NCI-H146 treated with DMSO at 0.1 percent for 48 hours (cell line): ENCODE results near the gene FBXW7.
"Not testable (repeated sequence)": the region's sequence is repeated elsewhere in the genome, so short reads cannot be mapped to it uniquely, and the experiment has no call there.

Experiments used
- DNase-seq: peaks from one replicate; lab custom pipeline; 2025; ENCODE audit not compliant: unreplicated experiment; lab: John Stamatoyannopoulos, UW

Gene FBXW7

DNA sequence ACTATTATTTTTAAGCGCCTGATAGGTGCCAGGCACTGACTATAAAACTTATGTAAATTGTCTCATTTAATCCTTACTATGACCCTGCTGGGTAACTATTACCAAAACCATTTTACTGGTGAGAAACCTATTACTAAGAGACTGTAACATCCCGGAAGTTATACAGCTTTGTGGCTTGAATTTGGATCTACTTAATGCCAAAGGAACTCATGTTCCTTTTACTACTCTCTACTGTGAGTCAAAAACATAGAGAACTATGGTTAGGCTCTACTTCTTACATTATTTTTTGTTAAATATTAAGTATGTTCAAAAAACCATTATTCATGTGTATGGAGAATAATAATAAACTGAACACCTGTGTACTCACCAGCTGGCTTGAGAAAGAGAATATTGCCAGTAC is 14.8 kb upstream of the FBXW7 start:
- not testable (repeated sequence) for DNase-seq

DNA sequence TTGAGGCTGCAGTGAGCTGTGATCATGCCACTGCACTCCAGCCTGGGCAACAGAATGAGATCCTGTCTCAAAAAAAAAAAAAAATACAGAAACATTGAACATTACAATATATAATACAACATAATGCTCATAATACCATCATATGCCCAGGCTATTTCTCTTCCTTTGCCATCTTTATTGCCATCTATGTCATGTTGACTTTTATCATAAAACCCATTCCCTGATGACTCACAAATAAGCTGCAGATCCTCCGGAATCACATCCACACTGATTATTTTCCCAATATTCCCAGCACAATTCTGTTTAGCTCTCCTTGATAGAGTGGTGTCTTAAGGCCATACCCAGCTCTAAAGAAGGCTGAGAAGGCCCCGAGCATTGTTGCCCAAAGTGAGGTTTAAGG is 9.2 kb upstream of the FBXW7 start:
- no peak for DNase-seq

DNA sequence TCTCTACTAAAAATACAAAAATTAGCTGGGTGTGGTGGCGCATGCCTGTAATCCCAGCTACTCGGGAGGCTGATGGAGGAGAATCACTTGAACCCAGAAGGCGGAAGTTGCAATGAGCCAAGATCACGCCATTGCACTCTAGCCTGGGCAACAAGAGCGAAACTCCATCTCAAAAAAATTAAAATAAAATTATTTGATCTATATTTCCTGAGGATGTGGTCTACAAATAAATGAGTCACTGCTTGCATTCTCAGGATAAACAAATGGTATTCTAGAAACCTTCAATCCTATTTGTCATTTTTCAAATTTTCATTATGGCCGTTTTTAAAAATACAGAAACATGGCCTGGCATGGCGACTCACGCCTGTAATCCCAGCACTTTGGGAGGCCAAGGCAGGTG is 8.6 kb upstream of the FBXW7 start:
- not testable (repeated sequence) for DNase-seq

DNA sequence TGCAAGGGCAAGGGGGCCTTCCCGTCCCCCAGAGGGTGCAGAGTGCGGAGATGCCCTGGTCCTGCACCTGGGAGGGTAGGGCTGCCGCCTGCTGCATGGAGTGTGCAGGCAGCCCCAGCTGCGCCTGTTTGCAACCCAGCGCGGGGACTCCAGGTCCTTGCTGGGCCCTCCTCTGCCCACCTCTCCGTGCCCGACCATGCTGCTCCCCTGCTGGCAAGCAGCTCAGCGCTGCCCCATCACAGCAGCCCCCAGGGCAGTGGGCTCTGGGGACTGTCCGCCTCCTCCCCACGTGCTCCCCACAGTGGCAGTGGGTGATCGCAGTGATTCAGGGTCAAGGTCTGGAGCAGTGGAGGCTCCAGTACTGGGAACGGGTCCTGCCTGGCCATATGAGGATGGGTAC is 5.0 kb upstream of the FBXW7 start:
- no peak for DNase-seq

DNA sequence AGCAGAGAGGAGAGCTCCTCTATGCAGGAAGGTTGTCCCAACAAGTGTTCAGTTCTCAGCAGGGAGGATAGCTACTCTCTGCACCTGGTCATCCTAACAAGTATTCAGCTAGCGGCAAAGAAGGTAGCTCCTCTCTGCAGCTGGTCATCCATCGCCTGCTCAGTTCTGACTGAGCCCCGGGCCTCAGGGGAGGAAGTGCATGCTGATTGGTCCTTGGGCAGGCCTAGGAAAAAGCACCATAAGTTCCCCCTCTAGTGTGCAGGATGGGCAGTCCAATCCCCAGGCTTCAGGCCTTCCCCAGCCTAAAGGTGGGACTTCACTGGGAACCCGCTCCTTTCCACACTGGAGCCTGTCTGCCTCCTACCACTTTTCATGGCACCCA is 4.4 kb upstream of the FBXW7 start:
- DNase-seq = no peak

DNA sequence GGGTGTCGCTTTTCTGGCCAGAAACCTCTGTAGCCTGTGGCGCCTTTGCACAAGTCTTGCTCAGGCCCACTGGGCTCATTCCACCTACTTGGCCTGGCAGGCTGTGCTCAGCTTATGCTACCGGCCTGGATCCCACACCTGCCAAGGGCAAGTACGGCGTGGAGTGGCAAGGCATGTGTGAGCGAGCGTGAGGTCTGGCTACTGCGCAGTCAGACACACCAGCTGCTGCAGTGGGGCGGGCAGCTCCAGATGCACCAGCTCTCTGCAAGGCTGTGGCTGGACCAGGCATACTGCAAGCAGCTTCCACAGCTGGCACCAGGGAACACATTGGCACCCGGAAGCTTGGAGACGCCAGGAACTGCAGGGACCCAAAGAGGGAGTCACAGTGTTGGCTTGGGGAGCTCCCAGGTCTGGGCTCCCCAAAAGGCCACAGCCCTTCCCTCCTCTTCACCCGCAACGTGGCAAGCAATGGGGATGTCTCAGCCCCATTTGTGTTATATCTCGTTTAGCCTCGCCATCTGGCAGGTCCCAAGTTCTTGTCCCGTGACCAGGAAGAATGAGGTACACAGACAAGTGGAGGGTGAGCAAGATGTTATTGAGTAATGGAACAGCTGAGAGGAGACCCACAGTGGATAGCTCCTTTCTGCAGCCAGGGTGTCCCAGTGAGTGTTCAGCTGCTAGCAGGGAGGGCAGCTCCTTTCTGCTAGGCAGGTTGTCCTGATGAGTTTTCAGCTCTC is 3.8 kb upstream of the FBXW7 start:
- DNase-seq = no peak

DNA sequence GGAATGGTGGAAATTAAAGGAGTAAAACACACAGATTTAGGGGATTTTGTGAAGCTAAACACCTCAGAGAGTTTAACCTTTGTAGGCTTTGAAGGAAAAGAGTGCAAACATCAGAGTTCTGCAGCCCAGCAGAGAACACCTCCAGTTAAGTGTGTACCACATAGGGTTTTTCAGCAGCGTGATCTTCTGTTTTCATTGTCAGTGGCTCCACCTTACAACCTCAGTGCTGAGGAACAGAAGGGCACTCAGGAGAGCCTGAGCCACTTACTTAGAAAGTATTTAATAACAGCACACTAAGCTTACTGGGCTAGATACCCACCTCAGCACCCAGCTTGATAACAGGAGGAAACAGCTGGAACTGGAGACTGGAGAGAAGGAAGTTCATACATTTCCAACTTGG is 2.0 kb upstream of the FBXW7 start:
- no peak for DNase-seq

DNA sequence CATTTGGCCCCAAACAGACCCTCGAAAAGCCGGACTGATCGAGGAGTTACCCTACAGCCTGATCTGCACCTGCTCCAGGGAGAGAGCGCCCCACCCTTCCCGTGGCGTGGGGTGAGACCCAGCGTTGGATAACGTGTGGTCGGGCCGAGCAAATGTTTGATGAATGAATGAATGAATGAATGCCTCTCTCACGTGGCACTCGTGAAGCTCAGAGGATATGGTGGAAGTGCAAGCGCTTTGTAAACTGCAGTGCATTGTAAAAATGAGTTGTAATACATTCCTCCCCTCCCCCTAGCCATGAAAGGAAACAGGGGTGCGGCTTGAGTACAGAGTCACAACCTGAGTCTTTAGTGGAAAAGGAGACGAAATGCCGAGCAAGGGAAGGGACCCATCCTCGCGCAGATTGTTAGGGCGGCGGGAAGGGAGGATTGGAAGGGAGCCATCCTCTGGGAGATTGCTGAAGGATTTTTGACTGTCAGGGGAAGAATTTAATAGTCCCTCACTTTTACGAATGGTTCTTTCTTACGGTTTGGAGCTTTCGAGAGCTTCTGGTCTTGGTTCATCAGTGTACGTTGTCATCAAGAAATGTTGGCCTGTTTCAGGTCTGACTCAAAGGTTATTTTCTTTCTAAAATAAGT is 772 bp upstream of the FBXW7 start:
- DNase-seq = no peak

DNA sequence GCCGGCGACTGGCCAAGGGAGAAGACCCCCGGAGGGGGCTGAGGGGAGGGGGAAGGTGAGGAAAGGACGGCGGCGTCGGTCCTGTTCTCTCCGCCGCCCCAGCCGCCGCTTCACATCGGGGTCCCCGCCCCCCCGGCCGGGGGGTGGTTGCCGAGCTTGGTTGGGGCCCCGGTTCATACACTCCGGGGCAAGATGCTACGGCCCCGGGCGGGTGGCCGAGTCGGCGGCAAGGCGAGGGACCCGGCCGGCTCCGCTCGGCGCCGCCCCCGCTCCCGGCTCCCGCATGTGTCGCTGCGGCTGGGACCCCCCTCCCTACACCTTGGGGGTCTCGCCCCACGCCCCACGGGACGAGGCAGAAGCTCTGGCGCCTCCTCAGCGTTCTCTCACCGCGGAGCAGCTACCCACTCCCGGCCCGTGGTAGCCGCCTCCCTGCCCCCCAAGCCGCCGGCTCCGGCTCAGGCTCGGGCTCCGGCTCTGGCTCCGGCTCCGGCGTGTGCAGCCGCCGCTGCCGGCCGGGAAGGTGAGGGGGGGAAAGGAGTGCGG is 461 bp downstream of the FBXW7 start:
- DNase-seq = no peak

DNA sequence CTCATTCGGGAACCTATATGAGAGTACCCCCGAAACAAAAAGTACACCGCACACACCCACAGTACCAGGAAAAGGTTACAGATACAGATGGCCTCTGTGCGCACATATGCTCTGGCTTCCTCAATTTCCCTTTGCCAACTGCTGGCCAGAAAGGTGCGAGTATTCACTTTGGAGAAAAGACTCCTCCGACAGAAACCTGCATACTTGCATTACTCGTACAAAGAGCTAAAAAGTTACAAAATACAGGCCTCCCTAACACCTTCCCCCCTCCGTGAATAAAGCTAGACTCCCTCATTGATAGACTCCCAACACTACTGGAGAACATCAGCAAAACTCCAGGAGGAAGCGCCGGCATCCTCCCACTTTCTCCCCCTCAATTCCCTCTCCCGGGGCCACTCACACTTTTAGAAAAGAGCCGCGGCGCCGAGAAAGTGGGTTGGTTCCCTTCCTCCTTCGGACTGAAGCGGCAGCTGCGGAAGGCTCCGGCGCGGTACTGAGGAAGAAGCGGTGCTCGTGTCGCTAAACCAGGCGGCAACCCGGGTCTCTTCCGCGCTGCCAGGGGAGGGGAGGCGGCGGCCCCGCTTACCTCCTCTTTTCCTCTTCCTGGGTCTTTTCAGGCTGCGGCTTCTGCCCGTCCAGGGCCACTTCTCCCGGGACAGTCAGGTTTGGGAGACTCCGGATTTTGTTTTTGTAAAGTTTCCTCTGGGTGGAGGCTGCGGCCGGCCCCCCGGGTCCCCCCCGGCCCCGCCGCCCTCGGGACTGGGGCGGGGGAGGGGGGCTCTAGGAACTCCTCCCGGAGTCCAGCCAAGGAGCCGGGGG is 1.1 kb downstream of the FBXW7 start:
- DNase-seq = no peak

DNA sequence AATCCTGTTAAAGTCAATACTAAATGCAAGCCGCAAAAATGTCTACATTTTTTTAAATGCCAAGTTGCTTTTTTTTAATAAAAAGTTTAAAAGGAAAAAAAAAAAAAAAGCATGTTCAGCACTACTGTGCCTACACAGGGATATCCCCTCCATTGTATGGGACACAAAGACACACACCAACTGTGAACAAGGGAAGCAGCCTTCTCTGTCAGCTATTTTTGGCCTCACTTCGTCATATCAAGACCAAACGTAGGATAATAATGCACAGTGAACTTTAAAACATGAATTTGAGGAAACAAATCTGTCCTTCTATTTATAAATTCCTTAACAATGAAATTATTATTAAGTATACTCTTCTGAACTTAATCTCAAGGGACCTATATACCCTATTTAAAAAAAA is 4.4 kb downstream of the FBXW7 start:
- DNase-seq = no peak

DNA sequence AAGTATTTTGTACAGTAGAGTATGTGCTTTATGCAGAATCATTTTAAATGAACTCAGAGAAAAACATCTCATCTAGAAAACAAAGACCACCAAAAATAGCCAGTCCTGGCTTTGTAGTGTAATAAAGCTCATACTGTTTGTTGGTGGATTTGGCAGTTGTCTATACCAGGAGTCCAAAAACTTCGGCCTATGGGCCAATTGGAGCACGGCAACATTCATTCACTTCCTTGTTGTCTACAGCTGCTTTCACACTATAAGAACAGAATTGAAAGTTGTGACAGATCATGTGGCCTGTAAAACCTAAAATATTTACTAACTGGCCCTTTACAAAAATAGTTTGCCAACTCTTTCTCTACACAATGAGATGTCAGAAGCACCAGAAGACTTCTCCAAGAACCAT is 5.3 kb downstream of the FBXW7 start:
- no peak for DNase-seq

DNA sequence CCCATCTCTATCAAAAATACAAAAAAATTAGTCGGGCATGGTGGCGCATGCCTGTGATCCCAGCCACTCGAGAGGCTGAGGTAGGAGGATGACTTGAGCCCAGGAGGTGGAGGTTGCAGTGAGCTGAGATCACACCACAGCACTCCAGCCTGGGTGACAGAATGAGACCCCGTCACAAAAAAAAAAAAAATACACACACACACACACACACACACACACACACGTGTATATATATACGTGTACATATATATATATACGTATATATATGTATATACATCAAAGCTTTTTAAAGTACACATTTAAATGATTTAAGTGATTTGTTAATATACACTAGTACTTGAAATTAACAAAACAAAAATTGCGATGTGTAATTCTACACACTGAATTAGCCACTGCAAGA is 6.0 kb downstream of the FBXW7 start:
- no peak for DNase-seq

DNA sequence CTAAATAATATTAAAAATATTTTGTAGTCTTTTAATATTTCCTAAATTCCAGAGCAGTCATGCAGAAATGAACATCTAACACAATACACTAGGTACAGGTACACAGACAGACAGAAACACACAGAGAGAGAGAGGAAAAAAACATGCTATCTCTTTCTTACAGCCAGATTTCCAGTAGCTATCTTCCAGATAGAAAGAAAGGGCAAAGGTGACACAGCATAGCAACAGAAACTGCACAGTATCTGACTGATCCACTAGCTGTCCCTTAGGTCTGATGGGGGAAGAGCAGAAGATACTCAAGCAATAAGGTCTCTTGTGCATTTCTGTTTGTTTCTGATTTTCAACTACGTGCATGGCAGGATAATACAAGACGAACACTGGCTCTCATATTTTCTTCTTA is 7.8 kb downstream of the FBXW7 start:
- no peak for DNase-seq

DNA sequence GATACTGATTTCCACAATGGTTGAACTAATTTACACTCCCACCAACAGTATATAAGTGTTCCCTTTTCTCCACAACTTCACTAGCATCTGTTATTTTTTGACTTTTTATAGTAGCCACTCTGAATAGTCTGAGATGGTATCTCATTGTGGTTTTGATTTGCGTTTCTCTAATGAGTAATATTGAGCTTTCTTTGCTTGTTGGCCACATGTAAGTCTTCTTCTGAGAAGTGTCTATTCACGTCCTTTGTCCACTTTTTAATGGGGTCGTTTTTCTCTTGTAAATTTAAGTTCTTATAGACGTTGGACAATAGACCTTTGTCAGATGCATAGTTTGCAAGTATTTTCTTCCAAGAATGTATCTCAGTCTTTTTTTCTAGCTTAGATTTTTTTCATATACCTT is 10.0 kb downstream of the FBXW7 start:
- no peak for DNase-seq

DNA sequence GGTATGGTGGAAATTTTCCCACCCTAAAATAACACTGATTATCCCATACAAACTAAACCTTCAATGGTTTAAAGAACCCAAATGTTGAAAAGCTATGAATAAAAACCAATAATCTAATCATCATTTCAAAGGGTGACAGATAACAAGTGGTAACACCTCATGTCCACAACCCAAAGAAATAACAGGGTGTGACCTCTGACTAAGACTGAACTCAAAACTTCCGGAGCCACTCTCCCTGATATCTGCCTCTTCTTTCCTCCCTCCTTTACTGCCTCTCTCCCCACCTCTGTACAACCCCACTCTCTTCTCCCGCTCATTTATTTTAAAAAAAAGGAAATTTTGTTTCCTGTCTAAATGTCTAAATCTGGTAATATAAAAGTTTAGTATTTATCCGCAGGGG is 11.5 kb downstream of the FBXW7 start:
- no peak for DNase-seq

DNA sequence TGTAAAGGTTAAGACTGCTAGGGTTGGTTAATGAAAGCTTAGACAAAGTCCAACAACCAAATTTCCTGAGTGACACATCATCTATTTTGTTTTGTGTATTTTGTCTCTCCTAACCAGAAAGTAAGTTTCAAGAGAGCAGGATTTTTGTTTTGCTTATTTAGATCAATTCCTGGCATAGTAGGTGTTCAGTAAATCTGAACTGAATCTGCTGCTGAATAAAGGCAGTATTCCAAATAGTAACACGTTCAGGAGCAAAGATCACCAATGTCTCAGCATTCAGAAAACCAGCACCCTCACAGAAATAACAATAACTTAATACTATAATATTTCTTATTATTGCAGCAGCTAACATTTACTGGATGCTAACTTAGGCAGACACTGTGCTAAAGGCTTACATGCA is 12.2 kb downstream of the FBXW7 start:
- DNase-seq = no peak

DNA sequence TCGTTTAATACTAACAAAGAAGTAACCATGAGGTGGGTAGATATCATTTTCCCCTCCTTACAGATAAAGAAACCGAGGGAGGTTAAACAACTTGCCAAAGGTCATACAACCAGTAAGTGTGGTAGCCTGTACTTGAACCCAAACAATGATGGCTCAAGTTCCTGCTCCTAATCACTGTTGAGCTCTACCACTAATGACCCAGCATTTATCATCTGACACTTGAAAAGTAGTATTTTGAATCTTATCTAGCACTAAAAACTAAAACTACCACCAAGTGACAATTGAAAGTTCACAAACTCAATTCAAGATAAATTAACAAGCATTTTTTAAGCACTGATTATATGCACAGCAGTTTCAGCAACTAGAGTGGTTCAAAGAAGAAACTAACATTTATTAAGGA is 13.1 kb downstream of the FBXW7 start:
- DNase-seq = no peak

DNA sequence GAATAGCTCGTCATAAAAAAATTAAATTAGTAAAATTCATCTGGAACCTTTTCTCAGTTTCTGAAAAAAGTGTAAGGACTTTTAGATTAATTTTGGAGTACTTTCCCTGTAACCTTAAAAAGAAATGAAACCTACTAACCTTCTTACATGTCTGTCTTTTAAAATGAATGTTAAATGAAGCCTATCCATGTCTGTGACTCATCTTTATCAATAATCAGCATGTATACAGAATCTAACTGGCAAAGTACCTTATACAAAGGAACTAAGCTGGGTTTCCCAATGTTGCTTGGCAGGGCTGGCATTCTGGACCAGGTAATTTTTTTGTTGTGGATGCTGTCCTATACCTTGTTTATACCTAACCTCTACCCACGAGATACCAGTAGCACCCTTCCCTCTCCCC is 13.6 kb downstream of the FBXW7 start:
- no peak for DNase-seq

DNA sequence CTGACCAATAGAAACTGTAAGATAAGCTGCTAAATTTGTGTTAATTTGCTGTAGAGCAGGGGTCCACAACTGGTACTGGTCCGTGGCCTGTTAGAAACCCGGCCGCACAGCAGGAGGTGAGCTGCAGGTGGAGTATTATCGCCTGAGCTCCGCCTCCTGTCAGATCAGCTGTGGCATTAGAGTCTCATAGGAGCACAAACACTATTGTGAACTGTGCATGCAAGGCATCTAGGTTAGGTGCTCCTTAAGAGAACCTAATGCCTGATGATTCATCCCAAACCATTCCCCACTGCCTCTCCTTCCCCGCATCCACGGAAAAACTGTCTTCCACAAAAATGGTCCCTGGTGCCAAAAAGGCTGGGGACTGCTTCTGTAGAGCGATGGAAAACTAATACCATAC is 19.7 kb downstream of the FBXW7 start:
- no peak for DNase-seq

DNA sequence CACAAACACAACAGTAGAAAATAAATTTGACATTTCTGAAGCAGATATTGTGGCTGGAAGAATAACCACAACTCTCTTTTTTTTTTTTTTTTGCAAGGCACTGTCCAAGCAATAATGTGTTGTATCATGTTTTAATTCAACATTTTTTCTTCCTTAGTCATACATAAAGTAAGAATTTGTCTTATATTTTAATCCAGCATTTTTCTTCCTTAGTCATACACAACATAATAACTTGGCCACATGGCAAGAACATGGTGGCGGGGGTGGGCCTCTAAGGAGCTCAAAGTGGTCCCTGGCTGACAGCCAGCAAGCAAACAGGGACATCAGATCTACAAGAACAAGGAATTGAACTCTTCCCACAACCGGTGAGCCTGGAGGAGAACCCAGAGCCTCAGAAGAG is 20.2 kb downstream of the FBXW7 start:
- DNase-seq = no peak

DNA sequence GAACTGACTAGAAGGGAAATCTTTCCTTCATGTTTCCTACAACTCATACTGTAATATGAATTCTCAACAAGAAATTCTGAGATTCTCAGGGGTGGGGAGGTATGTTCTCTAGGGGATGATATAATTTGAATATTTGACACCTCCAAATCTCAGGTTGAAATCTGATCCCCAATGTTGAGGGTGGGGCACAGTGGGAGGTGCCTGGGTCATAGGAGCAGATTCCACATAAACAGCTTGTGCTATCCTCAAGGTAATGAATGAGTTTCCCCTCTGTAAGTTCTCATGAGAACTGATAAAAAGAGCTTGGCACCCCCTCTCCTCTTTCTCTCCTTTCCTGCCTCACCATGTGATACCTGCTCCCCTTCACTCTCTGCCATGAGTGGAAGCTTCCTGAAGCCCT is 21.5 kb downstream of the FBXW7 start:
- no peak for DNase-seq
